Testis (tissue), 2 donors: ENCODE results near the gene SLC29A3.

Source experiments
- POLR2A ChIP-seq: fragments of 450-650 bp; IDR thresholded peaks from one replicate; pipeline ENCODE4 v1.6.1; 2017; ENCODE audit warnings: antibody characterized with exemption, mild to moderate bottlenecking, moderate library complexity
- TF ChIP-seq, protein P1 (sequence below), 3 experiments: fragments of 450-650 bp in 2 of 3; fragments of 200-600 bp in 1 of 3; sonication (generic) in 1 of 3; IDR thresholded peaks; one replicate each; pipeline ENCODE4 v1.5.1; 2016 to 2019; ENCODE audit warnings: antibody characterized with exemption in 3 of 3, mild to moderate bottlenecking in 2 of 3, moderate library complexity in 1 of 3

DNA sequence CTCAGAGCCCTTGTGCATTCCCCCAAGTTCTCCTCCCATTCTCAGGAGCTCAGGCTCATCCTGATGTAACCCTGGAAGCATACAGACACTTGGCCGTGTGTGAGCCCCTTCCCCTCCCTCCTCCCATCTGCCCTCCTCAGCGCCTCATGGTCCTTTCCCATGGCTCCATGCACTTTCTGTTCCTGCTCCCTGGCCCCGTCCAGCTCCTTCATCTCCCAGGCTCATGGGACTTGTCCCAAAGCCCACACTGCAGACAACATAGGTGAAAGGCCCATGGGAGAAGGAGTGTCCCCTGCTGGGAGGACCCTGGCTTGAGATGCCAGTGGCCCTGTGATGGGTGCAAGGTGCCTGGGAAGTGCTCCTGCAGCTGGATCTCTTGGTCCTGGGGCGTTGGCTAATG lies 24.2 kb upstream of the SLC29A3 start:
- TF ChIP-seq, protein P1, sequence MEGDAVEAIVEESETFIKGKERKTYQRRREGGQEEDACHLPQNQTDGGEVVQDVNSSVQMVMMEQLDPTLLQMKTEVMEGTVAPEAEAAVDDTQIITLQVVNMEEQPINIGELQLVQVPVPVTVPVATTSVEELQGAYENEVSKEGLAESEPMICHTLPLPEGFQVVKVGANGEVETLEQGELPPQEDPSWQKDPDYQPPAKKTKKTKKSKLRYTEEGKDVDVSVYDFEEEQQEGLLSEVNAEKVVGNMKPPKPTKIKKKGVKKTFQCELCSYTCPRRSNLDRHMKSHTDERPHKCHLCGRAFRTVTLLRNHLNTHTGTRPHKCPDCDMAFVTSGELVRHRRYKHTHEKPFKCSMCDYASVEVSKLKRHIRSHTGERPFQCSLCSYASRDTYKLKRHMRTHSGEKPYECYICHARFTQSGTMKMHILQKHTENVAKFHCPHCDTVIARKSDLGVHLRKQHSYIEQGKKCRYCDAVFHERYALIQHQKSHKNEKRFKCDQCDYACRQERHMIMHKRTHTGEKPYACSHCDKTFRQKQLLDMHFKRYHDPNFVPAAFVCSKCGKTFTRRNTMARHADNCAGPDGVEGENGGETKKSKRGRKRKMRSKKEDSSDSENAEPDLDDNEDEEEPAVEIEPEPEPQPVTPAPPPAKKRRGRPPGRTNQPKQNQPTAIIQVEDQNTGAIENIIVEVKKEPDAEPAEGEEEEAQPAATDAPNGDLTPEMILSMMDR (IDR thresholded peaks at IDR 0.05) = no peak
- TF ChIP-seq POLR2A = no peak
